Measurements from ENCODE around the gene LBHD1. TPM values are rescaled to one million over a fixed set of nuclear protein-coding genes. Genes with fewer than 3 reads are reported as not detected.
A peak's percentile ranks its signal among the peaks of the same experiment; 100 is the strongest.

Gene LBHD1
- total RNA-seq, 1 experiment from 2014 or later, result 8.7 TPM

DNA sequence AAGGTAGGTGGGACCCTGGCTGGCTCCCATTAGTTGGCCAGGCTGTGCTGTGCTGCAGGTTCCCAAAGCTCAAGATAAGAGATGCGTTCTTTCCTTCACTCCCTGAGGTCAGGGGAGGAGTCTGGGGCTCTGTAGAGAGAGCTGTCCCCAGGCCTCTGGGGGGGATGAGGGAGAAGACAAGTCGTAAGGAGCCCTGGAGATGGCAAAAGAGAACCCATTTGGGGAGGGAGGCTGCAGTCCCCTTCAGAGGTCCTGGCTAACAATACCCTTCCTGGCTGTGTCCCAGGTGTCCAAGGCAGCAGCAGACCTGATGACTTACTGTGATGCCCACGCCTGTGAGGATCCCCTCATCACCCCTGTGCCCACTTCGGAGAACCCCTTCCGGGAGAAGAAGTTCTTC lies 36.3 kb upstream of the LBHD1 start:
- H3K27ac Mint-ChIP-seq (ENCODE audit: low read depth, unreplicated experiment), result peak overlapping the region; percentile 98
- intact Hi-C loops (cut with micrococcal nuclease), result no loop called here
- CTCF ChIA-PET, result interaction anchor here (0.5 to 7.0 kb wide), 8 partner anchors 12 to 1563 kb away, joined by 3 to 33 read pairs (median 3); partner anchors contain the start of gene TMEM179B

DNA sequence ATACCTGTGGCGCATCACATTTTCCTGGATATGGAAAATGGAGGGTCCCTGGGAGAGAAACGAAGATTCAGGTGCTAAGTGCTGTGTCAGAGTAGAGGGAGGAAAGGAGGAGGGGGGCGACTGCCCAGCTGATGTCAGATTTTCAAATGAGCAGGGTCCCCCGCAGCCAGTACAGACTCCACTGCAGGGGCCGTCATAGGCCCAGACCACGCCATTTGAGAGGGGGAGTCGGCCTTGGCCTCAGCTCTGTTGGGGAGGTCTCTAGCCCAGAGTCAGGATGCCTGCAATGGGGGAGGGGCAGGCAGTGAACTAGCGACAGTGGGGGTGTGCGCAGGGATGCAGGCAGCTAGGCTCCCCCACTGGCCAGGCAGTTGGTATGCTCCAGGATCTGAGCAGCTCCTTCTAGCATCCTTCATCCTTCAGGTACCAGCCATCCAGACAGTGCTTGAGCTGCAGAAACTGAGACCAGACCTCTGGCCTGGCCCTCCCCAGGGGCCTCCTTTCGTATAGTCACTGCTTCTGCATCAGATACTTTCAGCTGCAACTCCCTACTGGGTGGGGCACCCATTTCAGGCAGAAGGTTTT lies 35.3 kb upstream of the LBHD1 start, which contains the start of the genes BSCL2 and GNG3:
Gene BSCL2 (minus strand): TSS at position 148 of the 585 bp plus-strand sequence. CDS start 229 bp downstream, outside the sequence.
Gene GNG3 (plus strand): TSS at position 400 of the 585 bp plus-strand sequence. CDS start 620 bp downstream, outside the sequence.
- no peaks in the 10 kb centered on the region for H3K27me3 Mint-ChIP-seq (ENCODE audit: insufficient read depth, unreplicated experiment)
- H3K4me1 Mint-ChIP-seq (ENCODE audit: insufficient read depth, unreplicated experiment), result peaks cover 25% of the 10 kb centered on the region
- DNase-seq (ENCODE audit: unreplicated experiment), result no peak
- peak within 1 kb of the TSS; percentile 92 for H3K4me3 Mint-ChIP-seq (ENCODE audit: unreplicated experiment)
- BruUV-seq (replicated peaks), result no TSS peak
- intact Hi-C loops (cut with micrococcal nuclease), result no loop called here
- TF ChIP-seq, protein P1, sequence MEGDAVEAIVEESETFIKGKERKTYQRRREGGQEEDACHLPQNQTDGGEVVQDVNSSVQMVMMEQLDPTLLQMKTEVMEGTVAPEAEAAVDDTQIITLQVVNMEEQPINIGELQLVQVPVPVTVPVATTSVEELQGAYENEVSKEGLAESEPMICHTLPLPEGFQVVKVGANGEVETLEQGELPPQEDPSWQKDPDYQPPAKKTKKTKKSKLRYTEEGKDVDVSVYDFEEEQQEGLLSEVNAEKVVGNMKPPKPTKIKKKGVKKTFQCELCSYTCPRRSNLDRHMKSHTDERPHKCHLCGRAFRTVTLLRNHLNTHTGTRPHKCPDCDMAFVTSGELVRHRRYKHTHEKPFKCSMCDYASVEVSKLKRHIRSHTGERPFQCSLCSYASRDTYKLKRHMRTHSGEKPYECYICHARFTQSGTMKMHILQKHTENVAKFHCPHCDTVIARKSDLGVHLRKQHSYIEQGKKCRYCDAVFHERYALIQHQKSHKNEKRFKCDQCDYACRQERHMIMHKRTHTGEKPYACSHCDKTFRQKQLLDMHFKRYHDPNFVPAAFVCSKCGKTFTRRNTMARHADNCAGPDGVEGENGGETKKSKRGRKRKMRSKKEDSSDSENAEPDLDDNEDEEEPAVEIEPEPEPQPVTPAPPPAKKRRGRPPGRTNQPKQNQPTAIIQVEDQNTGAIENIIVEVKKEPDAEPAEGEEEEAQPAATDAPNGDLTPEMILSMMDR (IDR thresholded peaks at IDR 0.05; ENCODE audit: unreplicated experiment), result no peak
- ChIA-PET CTCF (interaction anchor here (0.5 to 7.0 kb wide), 10 partner anchors 13 to 1564 kb away, joined by 3 to 38 read pairs (median 4); partner anchors contain the start of gene TMEM179B), POLR2A (interaction anchor here (0.6 to 15.7 kb wide), 8 partner anchors 19 to 1338 kb away, joined by 3 to 197 read pairs (median 6); partner anchors contain the start of genes HNRNPUL2, INTS5, LBHD1 and TTC9C)
- peaks cover 46% of the 10 kb centered on the region for H3K36me3 Mint-ChIP-seq (ENCODE audit: insufficient read depth, unreplicated experiment)
- H3K27ac Mint-ChIP-seq (ENCODE audit: low read depth, unreplicated experiment), result peak within 1 kb of the TSS; percentile 98
- no peaks in the 10 kb centered on the region for H3K9me3 Mint-ChIP-seq (ENCODE audit: unreplicated experiment)

More for the DNA sequence above, 36.3 kb upstream of the LBHD1 start:
- H3K4me3 Mint-ChIP-seq (ENCODE audit: unreplicated experiment), result peak overlapping the region; percentile 91
- peaks cover 49% of the 10 kb centered on the region for H3K36me3 Mint-ChIP-seq (ENCODE audit: insufficient read depth, unreplicated experiment)
- TF ChIP-seq, protein P1 (IDR thresholded peaks at IDR 0.05; ENCODE audit: unreplicated experiment), result no peak
- POLR2A ChIA-PET, result interaction anchor here (0.7 to 15.7 kb wide), 14 partner anchors 10 to 151 kb away, joined by 3 to 197 read pairs (median 7); partner anchors contain the start of genes C11orf98, CSKMT, EEF1G and HNRNPUL2
- no peaks in the 10 kb centered on the region for H3K9me3 Mint-ChIP-seq (ENCODE audit: unreplicated experiment)
- no peak for DNase-seq (ENCODE audit: unreplicated experiment)
- no TSS peak for BruUV-seq (replicated peaks)
- H3K27me3 Mint-ChIP-seq (ENCODE audit: insufficient read depth, unreplicated experiment), result no peaks in the 10 kb centered on the region
- peaks cover 25% of the 10 kb centered on the region for H3K4me1 Mint-ChIP-seq (ENCODE audit: insufficient read depth, unreplicated experiment)

DNA sequence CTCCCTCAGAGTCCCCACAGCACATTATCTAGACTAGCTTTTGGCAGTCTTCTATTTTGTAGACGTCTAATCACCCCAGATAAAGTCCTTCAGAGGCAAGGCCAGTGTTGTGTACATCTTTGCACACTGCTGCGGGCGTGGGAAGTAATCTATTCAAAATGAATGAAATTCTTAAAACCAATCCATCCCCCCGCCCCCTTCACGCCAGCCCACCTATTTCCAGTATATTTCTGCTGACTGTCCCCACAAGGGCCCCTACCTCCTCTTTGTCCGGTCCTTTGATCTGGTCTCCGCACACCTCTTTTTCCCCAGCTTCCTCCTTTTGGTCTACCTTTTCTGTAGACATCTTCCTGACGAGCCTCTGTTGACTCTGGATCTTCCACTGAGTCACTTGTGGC lies 34.8 kb upstream of the LBHD1 start:
- intact Hi-C loops (cut with micrococcal nuclease), result no loop called here
- no peak for DNase-seq (ENCODE audit: unreplicated experiment)
- Mint-ChIP-seq H3K27me3 (ENCODE audit: insufficient read depth, unreplicated experiment) (no peaks in the 10 kb centered on the region), H3K4me1 (ENCODE audit: insufficient read depth, unreplicated experiment) (peaks cover 25% of the 10 kb centered on the region), H3K4me3 (ENCODE audit: unreplicated experiment) (peak overlapping the region; percentile 58), H3K27ac (ENCODE audit: low read depth, unreplicated experiment) (no peak overlapping the region), H3K36me3 (ENCODE audit: insufficient read depth, unreplicated experiment) (peaks cover 44% of the 10 kb centered on the region), H3K9me3 (ENCODE audit: unreplicated experiment) (no peaks in the 10 kb centered on the region)
- BruUV-seq (replicated peaks), result no TSS peak
- ChIA-PET POLR2A (interaction anchor here (1.0 to 15.7 kb wide), 11 partner anchors 15 to 137 kb away, joined by 3 to 197 read pairs (median 6); partner anchors contain the start of genes B3GAT3, HNRNPUL2, INTS5 and MTA2), CTCF (interaction anchor here (0.6 to 7.0 kb wide), 6 partner anchors 13 to 1130 kb away, joined by 3 to 38 read pairs (median 4); no protein-coding TSS in a partner anchor)
- TF ChIP-seq, protein P1 (IDR thresholded peaks at IDR 0.05; ENCODE audit: unreplicated experiment), result no peak
